Measurements from ENCODE around the gene MCOLN3. TPM values are rescaled to one million over a fixed set of nuclear protein-coding genes. Genes with fewer than 3 reads are reported as not detected.

Gene MCOLN3
- total RNA-seq, 1 donor from 2014 or later, result not detected

- Mint-ChIP-seq H3K27ac (ENCODE audit: unreplicated experiment) (no peak overlapping the region), H3K4me1 (ENCODE audit: low read depth, unreplicated experiment) (no peaks in the 10 kb centered on the region), H3K27me3 (ENCODE audit: unreplicated experiment) (no peaks in the 10 kb centered on the region), H3K9me3 (ENCODE audit: unreplicated experiment) (no peaks in the 10 kb centered on the region), H3K36me3 (ENCODE audit: unreplicated experiment) (no peaks in the 10 kb centered on the region), H3K4me3 (ENCODE audit: unreplicated experiment) (no peak overlapping the region)
- DNase-seq, result no peak
- TF ChIP-seq CTCF (IDR thresholded peaks at IDR 0.05; ENCODE audit: partially characterized antibody, unreplicated experiment), result no peak
Measured at GRCh38 chr1:85089203-85089602, 40.9 kb upstream of the MCOLN3 start.

- no peak for TF ChIP-seq CTCF (IDR thresholded peaks at IDR 0.05; ENCODE audit: partially characterized antibody, unreplicated experiment)
- Mint-ChIP-seq H3K36me3 (ENCODE audit: unreplicated experiment) (no peaks in the 10 kb centered on the region), H3K27me3 (ENCODE audit: unreplicated experiment) (no peaks in the 10 kb centered on the region), H3K4me1 (ENCODE audit: low read depth, unreplicated experiment) (no peaks in the 10 kb centered on the region), H3K9me3 (ENCODE audit: unreplicated experiment) (no peaks in the 10 kb centered on the region), H3K4me3 (ENCODE audit: unreplicated experiment) (no peak overlapping the region), H3K27ac (ENCODE audit: unreplicated experiment) (no peak overlapping the region)
- DNase-seq, result no peak
Measured at GRCh38 chr1:85088408-85088784, 40.1 kb upstream of the MCOLN3 start.

DNA sequence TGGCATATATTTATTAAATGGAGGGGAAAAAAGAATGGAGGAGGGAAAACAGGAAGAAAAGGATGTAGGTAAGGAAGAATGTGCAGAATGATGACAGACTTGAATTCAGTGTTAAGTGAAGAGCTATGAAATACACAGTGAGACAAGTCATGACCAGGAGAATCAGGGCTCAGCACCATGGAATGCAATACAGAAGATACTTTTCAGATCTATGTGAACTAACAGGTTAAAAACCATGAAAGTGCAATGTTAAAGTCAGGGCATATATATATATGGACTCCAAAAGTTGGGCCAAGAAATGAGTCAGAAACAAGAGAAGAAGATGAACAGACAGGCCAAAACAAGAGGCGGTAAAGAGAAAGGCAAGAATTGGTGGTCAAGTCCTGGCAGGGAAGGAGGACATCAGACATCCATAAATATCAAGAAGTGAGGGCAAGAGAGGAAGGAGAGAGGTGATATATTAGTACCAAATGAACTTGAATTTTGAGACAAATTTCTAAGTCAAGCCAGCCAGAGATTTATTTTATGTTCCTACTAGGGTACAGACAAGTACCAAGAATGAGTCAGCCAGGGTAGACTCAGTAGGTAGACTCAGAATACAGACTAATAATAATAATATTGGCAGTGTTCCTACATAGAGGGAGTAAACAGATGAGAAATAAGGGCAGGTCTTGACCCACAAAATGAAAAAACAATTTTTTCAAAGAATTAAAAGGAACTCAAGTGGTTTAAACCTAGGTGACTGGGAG is 39.5 kb upstream of the MCOLN3 start:
- Mint-ChIP-seq H3K36me3 (ENCODE audit: unreplicated experiment) (no peaks in the 10 kb centered on the region), H3K27me3 (ENCODE audit: unreplicated experiment) (no peaks in the 10 kb centered on the region), H3K4me1 (ENCODE audit: low read depth, unreplicated experiment) (no peaks in the 10 kb centered on the region), H3K9me3 (ENCODE audit: unreplicated experiment) (no peaks in the 10 kb centered on the region), H3K4me3 (ENCODE audit: unreplicated experiment) (no peak overlapping the region), H3K27ac (ENCODE audit: unreplicated experiment) (no peak overlapping the region)
- TF ChIP-seq CTCF (IDR thresholded peaks at IDR 0.05; ENCODE audit: partially characterized antibody, unreplicated experiment), result no peak
- DNase-seq, result no peak

DNA sequence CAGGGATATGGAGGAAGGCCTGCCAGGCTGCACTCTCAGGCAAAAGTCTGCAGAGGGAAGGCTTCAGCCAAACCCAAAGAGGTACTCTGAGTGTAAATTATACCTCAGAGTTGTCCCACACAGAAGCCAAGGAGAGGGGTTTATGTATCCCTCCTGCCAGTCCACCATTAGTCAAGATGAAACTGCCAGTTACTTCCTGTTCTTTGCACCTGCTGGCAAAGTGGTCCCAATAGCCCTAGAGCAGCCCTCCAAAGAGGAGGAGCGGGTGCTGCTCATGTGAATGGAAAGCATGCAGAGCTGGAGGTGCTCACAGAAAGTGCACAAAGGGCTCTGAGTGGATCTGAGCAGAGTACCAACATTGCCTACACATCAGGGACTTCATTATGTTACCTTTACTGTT is 37.1 kb upstream of the MCOLN3 start:
- H3K4me3 Mint-ChIP-seq (ENCODE audit: unreplicated experiment), result no peak overlapping the region
- H3K36me3 Mint-ChIP-seq (ENCODE audit: unreplicated experiment), result no peaks in the 10 kb centered on the region
- no peaks in the 10 kb centered on the region for H3K4me1 Mint-ChIP-seq (ENCODE audit: low read depth, unreplicated experiment)
- no peaks in the 10 kb centered on the region for H3K9me3 Mint-ChIP-seq (ENCODE audit: unreplicated experiment)
- no peaks in the 10 kb centered on the region for H3K27me3 Mint-ChIP-seq (ENCODE audit: unreplicated experiment)
- no peak for DNase-seq
- no peak for TF ChIP-seq CTCF (IDR thresholded peaks at IDR 0.05; ENCODE audit: partially characterized antibody, unreplicated experiment)
- no peak overlapping the region for H3K27ac Mint-ChIP-seq (ENCODE audit: unreplicated experiment)

DNA sequence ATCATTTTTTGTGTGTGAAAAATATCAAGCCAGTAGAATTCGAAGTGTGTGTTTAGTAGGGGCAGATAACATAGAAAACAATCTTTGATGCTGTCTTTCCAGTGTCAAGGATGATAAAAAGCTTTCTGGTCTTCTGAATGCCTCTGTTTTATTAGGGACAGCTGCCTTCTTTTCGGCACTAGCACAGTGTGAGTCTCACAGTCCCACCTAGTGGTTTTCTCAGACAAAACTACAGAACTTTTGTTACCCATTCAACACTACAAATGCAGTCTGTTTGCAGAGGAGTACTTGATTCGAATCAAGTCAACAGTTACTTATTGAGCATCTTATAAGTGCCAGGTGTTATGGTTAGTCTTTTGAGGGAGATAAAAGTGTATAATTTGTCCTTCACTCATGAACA is 30.6 kb upstream of the MCOLN3 start:
- Mint-ChIP-seq H3K9me3 (ENCODE audit: unreplicated experiment) (no peaks in the 10 kb centered on the region), H3K4me1 (ENCODE audit: low read depth, unreplicated experiment) (no peaks in the 10 kb centered on the region), H3K4me3 (ENCODE audit: unreplicated experiment) (no peak overlapping the region), H3K27ac (ENCODE audit: unreplicated experiment) (no peak overlapping the region), H3K27me3 (ENCODE audit: unreplicated experiment) (no peaks in the 10 kb centered on the region), H3K36me3 (ENCODE audit: unreplicated experiment) (peaks cover 5% of the 10 kb centered on the region)
- no peak for TF ChIP-seq CTCF (IDR thresholded peaks at IDR 0.05; ENCODE audit: partially characterized antibody, unreplicated experiment)
- DNase-seq, result no peak

All from glutamatergic neuron (in vitro differentiated cells).